ENCODE measurements around the gene FMO2.
"Not testable (repeated sequence)": the region's sequence is repeated elsewhere in the genome, so short reads cannot be mapped to it uniquely, and the experiment has no call there.

The FMO2 gene

DNA sequence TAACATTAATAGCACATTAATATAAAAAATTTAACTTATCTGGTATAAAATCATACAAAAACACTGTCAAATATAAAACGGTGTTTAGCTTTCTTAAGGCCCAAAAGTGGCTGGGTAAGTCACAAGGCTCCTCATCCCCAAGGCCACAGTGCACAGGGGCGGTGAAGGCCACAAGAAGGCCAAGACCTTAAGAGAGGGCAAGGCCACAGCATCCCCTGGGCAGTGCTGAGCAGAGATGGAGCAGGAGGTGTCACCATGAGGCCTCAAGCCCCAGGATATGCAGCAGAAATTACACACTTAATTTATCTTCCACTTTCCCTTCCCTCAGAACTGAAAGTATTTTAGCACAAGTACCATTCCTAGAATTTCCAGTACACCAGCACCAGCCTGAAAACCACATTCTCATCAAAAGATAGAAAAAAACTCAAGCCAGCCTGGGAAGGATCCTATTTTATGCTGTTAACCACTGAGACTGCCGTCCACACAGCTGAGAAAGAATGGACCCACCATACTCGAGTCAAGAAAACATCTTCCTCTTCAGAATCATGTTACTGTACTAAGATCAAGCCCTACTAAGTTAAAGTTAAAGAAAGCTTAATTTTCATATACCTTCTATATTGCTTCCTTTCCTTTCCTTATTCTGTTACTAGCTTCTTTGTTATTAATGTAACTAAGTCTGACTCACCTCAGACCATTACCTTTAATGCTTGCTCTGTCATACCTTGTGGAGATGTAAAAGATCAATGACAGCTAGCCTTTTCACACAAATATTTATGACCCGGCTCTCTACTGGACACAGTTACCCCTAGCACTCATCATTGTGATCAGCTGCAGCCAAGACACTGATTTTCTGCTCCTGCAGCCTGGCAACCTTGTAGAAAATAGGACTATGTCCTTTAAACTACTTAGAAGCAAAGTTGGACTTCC lies 36.8 kb downstream of the FMO2 start:
- no peak for FAIRE-seq

DNA sequence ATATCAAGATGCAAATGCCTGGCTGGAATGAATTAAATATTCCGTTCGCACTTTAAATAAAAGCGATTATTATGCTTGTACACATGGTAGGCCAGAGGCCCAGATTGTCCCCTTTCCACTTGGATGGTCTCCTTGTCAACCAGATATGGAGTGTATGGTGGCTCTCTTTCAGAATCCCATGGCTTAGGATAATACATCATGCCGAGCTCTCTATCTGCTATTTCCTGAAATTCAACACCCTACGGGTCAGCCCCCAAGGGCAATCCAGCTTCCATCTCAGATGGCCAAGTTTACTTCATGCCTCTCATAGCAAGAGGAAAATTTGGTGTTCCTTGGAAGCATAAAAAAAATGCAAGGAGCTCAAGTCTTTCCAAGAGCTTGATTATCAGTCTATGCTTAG lies 37.8 kb downstream of the FMO2 start:
- no peak for FAIRE-seq

DNA sequence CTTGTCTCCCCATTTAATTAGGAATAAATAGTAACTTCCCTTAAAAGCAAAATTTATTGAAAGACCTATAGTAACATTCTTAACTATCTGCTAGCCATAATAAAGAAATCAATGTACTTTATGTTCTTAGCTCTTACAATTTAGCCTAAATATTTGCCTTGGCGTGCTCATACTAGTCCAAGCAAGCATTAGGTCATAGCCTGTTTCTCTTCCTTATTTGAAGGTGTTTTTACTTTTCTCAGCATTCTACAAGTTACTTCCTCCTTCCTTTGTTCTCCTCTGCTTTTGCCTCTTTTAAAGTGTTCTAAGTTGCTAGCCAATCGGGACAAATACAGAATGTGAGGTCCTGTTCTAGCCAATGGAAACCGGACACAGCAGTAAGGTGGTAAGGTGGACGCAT lies 39.2 kb downstream of the FMO2 start:
- peak; percentile 55 for FAIRE-seq

DNA sequence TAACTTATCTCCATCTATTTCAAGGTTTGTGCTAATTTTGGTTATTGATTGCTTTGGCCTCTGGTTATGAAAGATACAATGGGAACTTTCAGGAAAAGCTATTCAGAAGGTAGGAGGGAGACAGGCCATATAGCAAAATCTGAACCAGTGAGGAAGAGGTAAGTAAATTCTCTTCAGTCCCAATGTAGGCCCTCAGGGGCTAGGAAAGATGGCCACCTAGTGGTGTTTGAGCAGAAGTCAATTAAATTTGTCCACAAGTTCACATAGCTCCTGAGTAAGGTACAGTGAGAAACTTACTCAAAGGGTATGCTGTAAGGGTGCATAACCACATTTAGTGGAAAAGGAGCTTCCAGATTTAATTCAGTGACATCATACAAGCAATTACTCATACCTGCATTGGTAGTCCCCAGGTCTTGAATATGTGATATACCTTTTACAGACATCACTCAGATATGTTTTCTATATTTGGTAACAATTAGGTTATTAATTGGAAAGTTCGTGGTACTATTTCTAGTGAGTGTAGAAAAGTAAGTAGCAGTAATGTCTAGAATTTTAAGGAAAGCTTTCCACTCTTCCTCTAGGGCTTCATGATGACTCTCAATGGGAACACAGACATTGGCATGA lies 41.8 kb downstream of the FMO2 start:
- peak; percentile 82 for FAIRE-seq

DNA sequence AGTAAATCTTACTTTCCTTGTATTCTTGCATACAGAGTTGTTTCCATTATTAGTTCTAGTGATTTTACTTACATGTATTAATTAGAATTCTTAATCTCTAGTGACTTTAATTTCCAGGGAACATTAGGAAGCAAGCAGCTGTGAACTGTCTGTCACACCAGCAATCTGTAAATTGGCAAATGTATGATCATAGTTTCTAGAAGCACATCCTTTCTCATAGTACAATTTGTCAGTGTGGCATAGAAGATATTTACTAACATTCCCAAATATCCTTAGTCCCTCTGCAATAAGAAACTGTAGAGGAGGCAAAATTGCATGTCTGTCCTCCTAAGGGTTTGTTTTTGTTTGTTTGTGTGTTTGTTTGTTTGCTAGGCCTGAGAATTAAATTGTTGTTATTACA lies 46.2 kb downstream of the FMO2 start:
- no peak for FAIRE-seq

DNA sequence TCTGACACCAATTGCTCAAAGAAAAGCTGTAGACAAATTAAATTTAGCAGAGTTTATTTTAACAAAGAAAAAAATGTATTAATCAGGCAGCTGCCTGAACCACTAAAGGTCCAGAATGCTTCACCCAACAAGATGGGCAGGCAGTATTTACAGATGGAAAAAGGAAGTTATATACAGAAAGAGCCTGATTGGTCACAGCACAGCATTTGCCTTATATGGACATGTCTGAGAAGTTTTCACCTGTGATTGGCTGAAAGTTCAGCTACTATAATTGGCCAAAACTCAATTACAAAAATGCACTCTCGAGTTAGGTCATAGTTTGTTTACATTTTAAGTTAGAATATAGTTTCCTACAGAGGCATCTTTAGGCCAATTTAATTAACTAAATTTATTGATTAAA lies 48.1 kb downstream of the FMO2 start:
- FAIRE-seq = no peak

DNA sequence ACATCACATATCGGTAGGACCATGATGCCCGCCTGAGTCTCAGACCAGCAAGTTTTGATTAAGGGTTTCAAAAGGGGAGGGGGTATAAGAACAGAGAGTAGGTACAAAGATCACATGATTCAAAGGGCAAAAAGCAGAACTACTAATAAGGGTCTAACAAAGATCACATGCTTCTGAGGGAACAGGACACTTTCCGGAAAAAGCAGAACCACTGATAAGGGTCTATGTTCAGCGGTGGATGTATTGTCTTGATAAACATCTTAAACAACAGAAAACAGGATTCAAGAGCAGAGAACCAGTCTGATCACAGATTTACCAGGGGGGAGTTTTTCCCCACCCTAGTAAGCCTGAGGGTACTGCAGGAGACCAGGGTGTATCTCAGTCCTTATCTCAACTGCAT lies 51.1 kb downstream of the FMO2 start:
- FAIRE-seq = not testable (repeated sequence)

DNA sequence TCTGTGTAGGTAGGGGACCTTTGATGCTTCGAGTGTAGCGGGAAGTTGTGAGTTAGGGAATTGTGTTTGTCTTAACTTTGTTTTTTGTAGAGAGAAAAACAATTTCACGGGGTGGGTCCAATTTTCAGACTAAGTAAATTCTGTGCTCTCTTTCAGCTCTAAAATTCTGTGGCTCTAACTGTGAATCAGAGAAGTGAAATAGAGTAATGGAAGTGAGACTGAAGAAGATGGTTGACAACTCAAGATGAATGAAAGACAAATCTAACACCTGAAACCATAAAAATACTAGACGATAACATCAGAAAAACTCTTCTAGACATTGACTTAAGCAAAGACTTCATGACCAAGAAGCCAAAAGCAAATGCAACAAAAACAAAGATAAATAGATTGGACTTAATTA lies 58.8 kb downstream of the FMO2 start:
- no peak for FAIRE-seq

DNA sequence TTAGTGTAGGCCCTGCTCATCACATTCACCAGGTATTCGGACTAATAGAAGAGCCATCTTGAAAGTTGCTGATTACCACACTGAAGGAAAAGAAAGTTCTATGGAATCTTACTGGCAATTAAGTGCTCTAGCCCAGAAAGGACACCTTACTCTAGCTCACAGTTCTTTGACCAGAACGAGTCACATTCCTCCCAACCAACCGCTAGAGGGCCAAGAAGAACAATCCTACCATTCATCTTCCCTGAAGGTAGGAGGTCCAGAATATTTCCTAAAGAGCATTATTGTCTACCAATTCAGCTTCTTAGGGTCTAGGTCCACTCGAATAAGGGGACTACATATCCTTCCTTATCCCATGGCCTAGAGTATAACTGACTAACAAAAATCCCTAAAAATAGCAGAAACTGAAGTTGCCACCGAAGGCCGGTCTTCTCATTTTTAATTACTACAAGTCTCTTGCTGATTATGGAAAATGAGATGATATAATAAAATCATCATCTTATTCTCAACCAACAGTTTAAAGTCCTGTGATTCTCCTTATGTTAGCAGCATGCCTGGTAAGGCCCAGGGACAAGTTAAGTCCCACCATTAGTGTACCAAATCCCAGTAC lies 60.5 kb downstream of the FMO2 start:
- FAIRE-seq = no peak

DNA sequence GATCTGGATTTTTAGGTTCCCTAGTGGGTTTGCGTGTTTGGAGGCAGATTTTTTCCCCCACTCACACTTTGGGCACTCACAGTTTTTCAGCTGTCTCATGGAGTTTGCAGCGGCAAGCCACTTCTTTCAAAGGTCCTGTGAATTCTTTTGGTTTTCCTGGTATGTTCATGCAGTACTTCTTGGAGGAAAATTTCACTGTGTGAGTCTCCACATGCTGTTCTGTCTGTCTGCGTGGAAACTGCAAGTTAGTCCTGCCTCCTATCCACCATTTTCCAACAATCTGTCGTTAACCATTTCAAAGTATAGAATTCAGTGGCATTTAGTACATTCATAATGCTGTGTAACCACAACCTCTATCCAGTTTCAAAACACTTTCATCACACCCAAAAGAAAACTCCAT lies 62.4 kb downstream of the FMO2 start:
- no peak for FAIRE-seq

DNA sequence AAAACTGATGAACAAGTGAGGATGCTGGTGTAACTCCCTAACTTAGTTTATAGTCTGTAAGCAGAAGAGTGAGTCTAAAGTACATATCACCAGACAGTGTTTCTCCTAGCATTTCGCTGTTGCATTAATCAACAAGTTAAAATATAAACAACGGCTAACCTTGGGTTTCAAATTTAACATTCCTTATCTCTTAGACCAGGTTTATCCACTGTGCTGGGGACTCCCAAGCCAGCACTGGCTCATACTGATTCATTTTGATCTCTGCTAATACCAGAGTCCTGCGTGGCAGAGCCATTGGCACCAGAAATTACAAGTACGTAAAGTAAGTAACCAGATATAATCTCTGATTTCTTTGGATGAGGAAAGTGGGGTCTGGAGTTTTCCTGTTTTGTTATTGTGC lies 63.2 kb downstream of the FMO2 start, which contains the start of gene FMO1:
Gene FMO1 (plus strand): TSS at position 193 of the 400 bp plus-strand sequence. CDS start 9,594 bp downstream, outside the sequence.
- FAIRE-seq = no peak

DNA sequence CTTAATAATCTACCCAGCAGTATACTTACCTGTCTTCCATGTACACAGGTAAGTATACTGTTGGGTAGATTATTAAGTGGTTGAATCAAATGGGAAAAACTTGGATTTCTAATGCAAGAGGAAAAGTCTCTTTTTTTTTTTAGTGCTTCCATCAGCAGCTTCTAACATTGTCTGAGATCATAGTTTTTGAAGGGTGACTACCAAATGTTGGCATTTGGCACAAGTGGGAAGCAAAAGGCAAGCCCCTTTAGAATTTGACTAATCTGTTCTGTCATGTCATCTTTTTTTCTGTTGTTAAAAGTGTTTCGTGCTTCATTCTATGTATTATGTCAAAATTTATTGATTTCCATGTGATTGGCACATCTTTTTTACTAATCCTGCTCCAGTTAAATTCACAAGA lies 63.7 kb downstream of the FMO2 start:
- FAIRE-seq = no peak

DNA sequence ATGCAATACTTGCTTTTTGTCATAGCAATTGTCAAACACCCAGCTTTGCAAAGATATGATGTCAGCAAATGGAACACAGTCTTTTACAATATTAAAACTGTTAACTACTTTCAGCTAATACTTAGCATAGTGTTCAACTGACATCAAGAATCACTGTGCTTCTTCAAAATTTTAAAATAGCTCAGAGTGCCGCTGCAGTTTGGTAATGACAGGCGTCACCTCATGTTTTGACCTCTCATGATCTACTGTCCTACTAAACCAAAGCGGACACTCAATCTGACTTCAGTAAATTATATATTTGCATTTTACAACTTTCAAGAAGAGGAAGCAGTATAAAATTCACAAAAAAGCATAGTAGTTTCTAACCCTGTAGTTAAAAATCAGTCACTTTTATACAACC lies 65.2 kb downstream of the FMO2 start:
- FAIRE-seq = no peak

DNA sequence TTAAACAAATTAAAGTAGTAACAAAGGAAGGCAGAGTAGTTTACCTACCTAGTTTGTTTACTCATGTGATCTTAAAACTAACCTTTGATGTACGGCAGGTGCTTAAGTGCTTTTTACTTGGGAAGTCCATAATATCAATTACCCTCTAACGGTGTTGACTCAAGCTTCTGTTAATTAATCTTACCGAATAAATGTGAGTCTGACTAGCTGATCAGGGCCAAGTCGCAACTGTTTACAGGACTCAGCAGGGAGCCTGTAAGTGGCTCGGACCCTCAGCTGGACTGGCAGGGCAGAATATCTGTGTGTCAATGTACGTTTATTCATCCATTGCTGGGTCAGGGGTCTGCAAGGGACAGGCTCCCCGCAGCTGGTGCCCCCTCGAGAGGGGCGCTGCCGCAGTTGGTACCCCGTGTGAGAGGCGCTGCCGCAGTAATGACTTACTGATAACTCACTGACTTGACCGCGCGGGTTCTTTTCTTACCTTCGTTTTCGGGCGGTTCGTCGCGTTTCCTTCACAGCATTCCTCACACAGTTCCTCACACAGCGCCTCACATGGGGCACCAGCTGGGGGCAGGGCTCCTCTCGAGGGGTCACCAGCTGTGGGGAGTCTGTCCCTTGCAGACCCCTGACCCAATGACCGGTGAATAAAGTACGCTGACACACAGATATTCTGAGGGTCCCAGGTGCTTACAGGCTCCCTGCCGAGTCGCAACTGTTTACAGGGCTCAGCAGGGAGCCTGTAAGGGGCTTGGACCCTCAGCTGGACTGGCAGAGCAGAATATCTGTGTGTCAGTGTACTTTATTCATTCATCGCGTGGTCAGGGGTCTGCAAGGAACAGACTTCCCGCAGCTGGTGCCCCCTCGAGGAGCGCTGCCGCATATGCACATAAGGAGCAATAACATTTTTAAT lies 66.2 kb downstream of the FMO2 start:
- FAIRE-seq = no peak

DNA sequence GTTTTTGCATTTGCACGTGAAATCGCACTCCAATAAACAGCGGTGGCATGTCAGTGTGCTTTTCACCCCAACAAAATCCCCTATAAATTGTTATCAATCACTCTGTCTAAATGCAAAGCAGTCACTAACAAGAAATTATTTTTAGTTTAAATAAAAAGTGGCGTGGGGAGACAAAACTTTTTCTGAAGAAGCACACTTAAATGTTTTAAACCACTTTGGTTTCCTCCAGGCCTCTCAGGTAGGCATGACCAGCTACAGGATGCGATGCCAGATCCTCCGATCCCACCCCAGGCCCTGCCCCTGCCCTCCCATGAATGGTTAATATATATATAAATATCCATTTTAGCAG lies 66.8 kb downstream of the FMO2 start:
- no peak for FAIRE-seq

DNA sequence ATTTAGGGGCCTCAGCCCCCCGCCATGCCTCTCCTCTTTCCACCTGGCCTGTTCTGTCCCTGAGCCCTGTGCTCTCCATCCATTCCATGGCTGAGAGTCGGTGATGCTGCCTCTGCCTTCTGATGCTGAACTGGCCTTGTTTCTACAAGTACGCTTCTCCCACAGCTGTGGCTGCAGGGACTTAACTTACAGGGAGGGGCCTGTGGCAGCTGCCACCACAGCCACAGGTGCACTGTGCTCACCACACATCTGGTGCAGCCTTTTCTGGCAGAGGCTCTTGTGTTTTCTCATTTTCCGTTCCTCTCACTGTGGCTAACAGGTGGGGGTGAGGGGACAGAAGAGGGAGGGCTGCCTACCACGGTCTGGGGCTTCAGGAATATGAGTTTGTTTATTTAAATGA lies 67.4 kb downstream of the FMO2 start:
- FAIRE-seq = no peak

DNA sequence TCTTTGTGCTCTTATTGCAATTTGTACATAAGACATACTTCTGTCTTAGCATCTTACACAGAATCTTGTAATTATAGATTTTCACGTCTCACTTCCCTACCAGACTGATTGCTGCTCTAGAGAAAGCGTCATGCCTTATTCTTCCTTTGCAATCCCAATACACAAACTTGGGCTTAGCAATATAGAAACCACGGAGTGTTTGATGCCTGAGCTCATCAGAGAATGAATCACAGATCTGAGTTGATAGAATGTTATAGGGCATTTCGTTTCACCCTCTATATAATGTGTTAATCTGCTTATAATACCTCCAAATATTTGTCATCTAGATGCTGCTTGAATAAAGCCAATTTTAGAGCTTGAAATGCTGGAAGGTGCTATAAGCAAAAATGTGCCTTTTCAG lies 69.8 kb downstream of the FMO2 start:
- FAIRE-seq = no peak

DNA sequence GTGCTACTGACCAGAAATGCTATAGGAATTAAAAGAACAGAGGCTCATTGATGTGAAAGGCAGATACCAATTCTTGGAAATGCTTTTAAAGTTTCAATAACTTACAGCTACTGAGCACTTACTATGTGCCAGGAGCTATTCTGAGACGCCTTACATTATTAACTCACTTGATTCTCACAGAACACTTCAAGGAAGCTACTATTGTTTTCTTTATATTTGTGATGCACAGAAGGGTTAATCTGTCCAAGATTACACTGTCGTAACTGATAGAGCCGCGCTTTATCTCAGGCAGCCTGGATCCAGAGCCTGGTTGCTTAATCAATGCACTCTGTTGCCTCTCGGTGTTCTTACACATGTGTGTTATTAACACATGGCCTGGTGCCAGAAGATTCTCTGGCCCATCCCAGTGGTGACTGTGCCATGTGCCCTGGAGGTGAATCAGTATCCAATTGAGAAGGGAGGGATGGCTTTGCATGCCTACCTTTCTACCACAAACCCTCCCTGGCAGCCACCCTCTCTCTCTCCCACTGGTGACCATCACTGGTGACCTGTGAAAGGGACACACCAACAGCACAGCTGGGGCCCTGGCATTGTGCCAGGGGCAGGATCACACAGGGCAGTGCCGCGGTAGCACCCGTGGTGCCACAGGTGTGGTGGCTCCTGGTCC lies 72.0 kb downstream of the FMO2 start:
- no peak for FAIRE-seq

DNA sequence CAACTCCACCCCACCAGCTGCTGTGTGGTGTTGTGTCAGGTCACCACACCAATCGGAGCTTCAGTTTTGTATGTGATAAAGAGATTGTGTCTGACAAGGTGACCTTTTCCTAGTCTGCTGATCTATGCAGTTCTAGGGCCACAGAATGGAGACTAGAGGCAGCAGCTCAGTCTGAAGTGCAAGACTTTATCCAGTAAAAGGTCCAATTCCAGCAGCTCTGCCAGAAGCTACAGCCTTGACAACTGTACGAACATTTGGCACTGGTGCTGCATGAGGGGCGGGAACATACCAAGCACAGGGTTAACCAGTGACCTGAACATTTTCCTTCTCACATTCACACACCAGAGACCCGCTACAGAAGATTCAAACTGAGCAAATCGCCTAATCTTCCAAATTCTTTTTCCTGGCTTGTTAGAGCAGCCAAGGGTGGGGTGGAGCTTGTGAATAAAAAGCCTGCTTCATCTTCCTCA lies 72.5 kb downstream of the FMO2 start:
- FAIRE-seq = no peak

DNA sequence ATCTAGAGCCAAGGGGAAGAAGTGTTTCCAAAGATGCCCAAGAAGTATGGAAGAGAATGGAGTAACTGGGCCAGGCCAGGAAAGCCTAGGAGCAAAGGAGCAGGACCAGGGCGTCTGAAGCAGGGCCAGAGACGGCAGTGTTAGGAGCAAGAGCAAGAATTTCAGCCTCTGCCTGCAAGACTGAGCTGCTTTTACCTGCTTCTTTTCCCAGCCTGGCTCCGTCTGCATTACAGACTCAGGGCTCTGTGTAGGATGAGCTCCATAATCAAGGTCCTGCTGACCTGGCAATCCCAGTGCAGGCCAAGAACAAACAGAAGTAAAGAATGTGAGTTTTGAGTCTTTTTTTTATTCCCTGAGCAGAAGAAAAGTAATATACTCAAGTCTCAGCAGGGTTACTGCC lies 73.3 kb downstream of the FMO2 start:
- FAIRE-seq = no peak

DNA sequence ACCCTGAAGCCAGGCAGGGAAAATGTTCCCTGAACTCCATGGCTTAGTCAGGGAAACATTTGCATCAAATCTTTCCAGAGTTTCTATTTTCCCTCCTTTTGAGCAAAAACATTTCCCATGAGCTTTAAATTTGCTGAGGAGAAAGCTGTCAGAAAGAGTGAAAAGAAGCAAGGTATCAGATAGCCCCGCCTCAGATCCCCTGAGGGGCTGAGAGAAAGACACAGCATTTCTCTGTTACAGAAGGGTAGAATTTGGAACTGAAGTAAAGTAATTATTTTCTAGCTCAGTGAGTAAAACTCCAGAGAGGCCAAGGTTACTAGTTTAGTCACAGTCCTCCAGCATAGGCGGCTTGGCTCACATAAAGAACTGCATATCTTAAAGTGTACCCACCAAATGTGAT lies 73.8 kb downstream of the FMO2 start:
- FAIRE-seq = no peak

Measured in endometrium (tissue), 2 donors.